Astrocyte of the spinal cord (primary cell): Measurements from ENCODE around the gene SEMG1.

Experiments used
- DNase-seq: peaks from one replicate; pipeline ENCODE4 v3.0.0; 2011; ENCODE audit warnings: low read depth, low spot score
- H3K4me3 ChIP-seq: 2 replicates; pipeline ENCODE4 v1.5.1; 2011; ENCODE audit warnings: low read depth, mild to moderate bottlenecking, low read length, moderate library complexity
- in situ Hi-C: cut with HindIII; loops from 2 replicates; pipeline ENCODE4 v1.10.0; 2017; ENCODE audit warnings: low sequenced_read_pairs
- TF ChIP-seq, protein P1 (sequence below): IDR thresholded peaks from 2 replicates; pipeline ENCODE4 v1.5.1; 2012; ENCODE audit warnings: low read depth, mild to moderate bottlenecking, low read length, inconsistent platforms

The SEMG1 gene

GRCh38 chr20:45251884-45252560 lies 45.2 kb downstream of the SEMG1 start:
- TF ChIP-seq, protein P1, sequence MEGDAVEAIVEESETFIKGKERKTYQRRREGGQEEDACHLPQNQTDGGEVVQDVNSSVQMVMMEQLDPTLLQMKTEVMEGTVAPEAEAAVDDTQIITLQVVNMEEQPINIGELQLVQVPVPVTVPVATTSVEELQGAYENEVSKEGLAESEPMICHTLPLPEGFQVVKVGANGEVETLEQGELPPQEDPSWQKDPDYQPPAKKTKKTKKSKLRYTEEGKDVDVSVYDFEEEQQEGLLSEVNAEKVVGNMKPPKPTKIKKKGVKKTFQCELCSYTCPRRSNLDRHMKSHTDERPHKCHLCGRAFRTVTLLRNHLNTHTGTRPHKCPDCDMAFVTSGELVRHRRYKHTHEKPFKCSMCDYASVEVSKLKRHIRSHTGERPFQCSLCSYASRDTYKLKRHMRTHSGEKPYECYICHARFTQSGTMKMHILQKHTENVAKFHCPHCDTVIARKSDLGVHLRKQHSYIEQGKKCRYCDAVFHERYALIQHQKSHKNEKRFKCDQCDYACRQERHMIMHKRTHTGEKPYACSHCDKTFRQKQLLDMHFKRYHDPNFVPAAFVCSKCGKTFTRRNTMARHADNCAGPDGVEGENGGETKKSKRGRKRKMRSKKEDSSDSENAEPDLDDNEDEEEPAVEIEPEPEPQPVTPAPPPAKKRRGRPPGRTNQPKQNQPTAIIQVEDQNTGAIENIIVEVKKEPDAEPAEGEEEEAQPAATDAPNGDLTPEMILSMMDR = no peak

GRCh38 chr20:45253261-45253660 lies 46.4 kb downstream of the SEMG1 start:
- TF ChIP-seq, protein P1 = no peak
- in situ Hi-C loops = no loop called here
- DNase-seq = no peak
- no peak overlapping the region for H3K4me3 ChIP-seq

More at GRCh38 chr20:45251884-45252560, 45.2 kb downstream of the SEMG1 start:
- in situ Hi-C loops = no loop called here
- no peak overlapping the region for H3K4me3 ChIP-seq
- no peak for DNase-seq

DNA sequence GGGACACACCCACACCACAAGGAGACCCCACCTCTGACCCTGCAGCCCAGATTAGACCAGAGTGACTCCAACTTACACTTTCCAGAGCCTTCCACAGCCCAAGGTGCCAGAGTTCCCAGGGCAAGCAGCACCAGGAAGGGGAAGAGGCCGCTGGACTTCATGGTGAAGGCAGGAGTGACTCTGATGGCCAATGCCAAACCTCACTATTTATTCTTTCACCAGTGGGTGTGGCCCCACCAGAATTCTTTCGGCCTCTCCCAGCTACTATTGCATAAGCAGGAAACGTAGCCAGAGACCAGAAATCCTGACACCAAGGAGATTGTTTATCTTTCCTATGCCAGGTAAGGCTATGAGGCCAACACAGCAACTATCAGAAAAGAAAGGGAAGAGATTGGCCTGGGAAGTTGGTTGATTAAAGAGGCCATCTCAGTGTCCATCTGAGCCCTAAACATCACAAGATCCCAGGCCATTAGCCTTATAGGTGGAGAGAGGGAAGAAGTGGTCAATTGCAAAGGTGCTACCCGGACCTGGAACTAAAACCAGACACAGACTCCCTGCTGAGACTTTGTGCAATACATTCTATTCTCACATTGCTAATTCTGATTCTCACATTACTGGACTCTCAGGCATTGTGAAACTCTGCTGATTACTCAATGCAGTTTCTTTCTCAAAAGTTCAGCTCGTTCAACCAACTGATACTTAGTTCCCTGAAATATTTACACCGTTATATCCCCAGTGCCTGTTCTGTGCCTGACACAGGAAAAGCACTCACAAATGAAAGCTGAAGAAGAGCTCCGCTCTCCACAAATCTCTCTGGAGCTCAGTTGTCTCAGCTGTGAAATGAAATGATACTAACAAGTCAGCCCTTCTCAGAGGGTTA lies 47.8 kb downstream of the SEMG1 start, which contains the start of gene SLPI:
TSS of gene SLPI (minus strand) at position 182 of the 880 bp plus-strand sequence. CDS start at position 161, 21 bp downstream.
- no peak within 1 kb of the TSS for H3K4me3 ChIP-seq
- TF ChIP-seq, protein P1 = no peak
- in situ Hi-C loops = no loop called here
- DNase-seq = peak; percentile 7

DNA sequence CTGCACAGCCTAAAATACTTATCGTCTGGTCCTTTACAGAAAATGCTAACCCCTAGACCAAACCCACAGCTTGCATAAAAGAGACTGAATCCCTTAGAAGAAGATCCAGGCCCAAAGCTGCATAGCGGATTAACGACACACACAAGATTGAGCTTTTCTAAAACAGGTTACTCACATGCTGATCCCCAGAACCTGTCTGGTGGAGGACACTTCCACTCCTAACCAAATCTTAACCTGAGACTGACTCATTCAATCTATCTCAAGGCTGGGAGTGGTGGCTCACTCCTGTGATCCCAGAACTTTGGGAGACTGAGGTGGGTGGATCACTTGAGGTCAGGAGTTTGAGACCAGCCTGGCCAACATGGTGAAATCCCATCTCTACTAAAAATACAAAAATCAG lies 50.3 kb downstream of the SEMG1 start:
- in situ Hi-C loops = no loop called here
- H3K4me3 ChIP-seq = no peak overlapping the region
- TF ChIP-seq, protein P1 = no peak
- DNase-seq = no peak

DNA sequence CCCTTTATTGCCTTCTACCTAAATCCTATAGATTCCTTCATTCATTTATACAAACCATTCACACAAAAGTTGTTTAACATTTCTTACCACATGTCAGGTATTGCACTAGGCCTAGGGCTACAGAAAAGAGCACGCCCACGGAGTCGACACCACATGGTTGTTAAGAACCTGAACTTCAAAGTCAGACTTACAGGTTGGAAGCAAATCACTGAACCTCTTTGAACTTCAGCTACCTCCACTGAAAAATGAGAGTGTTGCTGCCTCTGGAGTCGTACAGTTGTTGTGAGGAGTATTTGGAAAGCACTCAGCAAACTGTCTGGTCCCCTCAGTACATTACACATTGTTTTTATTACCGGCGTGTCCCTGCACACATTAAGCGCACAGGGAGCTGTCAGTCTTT lies 50.9 kb downstream of the SEMG1 start:
- no peak for DNase-seq
- H3K4me3 ChIP-seq = no peak overlapping the region
- TF ChIP-seq, protein P1 = no peak
- in situ Hi-C loops = no loop called here

- in situ Hi-C loops = no loop called here
These were observed 51.4 kb downstream of the SEMG1 start for GRCh38 chr20:45258259-45258658.

More at GRCh38 chr20:45258259-45258658, 51.4 kb downstream of the SEMG1 start:
- TF ChIP-seq, protein P1 = no peak
- H3K4me3 ChIP-seq = no peak overlapping the region
- DNase-seq = no peak
